ENCODE measurements around the gene LRRC2. TPM values are rescaled to one million over a fixed set of nuclear protein-coding genes. Genes with fewer than 3 reads are reported as not detected.

LRRC2 gene
- total and polyA plus RNA-seq, 2 of the 13 experiments (the other 11 are each of a cell fraction or from before 2014, with no cell fraction given) = 0.27 to 0.58 TPM

- Histone ChIP-seq H3K4me1 (ENCODE audit: insufficient read depth, low read length) (peaks cover 78% of the 10 kb centered on the region), H3K36me3 (replicated peaks in 1 of 2; ENCODE audit: control insufficient read depth in 1 of 2, insufficient read depth in 2 of 2, low read length in 2 of 2) (no peaks in the 10 kb centered on the region), H3K9me3 (ENCODE audit: low read length) (no peaks in the 10 kb centered on the region), H4K20me1 (ENCODE audit: insufficient read depth, low read length) (no peaks in the 10 kb centered on the region), H3K4me3 (replicated peaks in 1 of 3; ENCODE audit: insufficient read depth in 1 of 3, low read depth in 2 of 3, low read length in 3 of 3) (no peak overlapping the region), H3K27ac (ENCODE audit: extremely low read length, insufficient read depth, low read length) (no peak overlapping the region), H3K79me2 (ENCODE audit: insufficient read depth, low read length) (no peaks in the 10 kb centered on the region), H3K4me2 (ENCODE audit: low read depth, low read length) (peak overlapping the region; percentile 9; the same call in 1 of the 2 replicates), H3K27me3 (ENCODE audit: control insufficient read depth in 1 of 2, insufficient read depth in 2 of 2, low read length in 2 of 2) (no peaks in the 10 kb centered on the region), H3K9ac (ENCODE audit: insufficient read depth, low read depth, low read length) (no peak overlapping the region), H2AFZ (ENCODE audit: low read length) (peak overlapping the region; percentile 27)
- BruUV-seq (replicated peaks) = no TSS peak
- FAIRE-seq = no peak
- in situ Hi-C loops (cut with HindIII; ENCODE audit: extremely low pct_ligation_motif_present, low pct_unique_long_range_greater_than_20kb) = no loop called here
- DNase-seq (ENCODE audit: low spot score) = no peak
- ChIA-PET POLR2A (no interaction called here), CTCF (ENCODE audit: low intra/inter-chr PET ratio, low total read pairs) (no interaction called here)
- TF ChIP-seq SMARCC2 (IDR thresholded peaks at IDR 0.05) = no peak
- no peak for TF ChIP-seq ESRRA (CRISPR knock-in tag; IDR thresholded peaks at IDR 0.05; ENCODE audit: low read depth)
- TF ChIP-seq ZNF83 (CRISPR knock-in tag; IDR thresholded peaks at IDR 0.05; ENCODE audit: borderline replicate concordance) = no peak
- TF ChIP-seq ZNF724P (CRISPR knock-in tag; IDR thresholded peaks at IDR 0.05; ENCODE audit: borderline replicate concordance) = no peak
- TF ChIP-seq THAP11 (CRISPR knock-in tag; IDR thresholded peaks at IDR 0.05) = no peak
- no peak for TF ChIP-seq GLMP (CRISPR knock-in tag; IDR thresholded peaks at IDR 0.05; ENCODE audit: borderline replicate concordance)
- TF ChIP-seq ZNF772 (CRISPR knock-in tag; IDR thresholded peaks at IDR 0.05) = no peak
- no peak for TF ChIP-seq JUNB (CRISPR knock-in tag; IDR thresholded peaks at IDR 0.05; ENCODE audit: borderline replicate concordance)
- TF ChIP-seq ZNF816 (CRISPR knock-in tag; IDR thresholded peaks at IDR 0.05; ENCODE audit: borderline replicate concordance) = no peak
- no peak for TF ChIP-seq FOSL2 (CRISPR knock-in tag; IDR thresholded peaks at IDR 0.05)
- no peak for TF ChIP-seq ZNF563 (CRISPR knock-in tag; IDR thresholded peaks at IDR 0.05)
- no peak for TF ChIP-seq ZBTB10 (CRISPR knock-in tag; IDR thresholded peaks at IDR 0.05; ENCODE audit: borderline replicate concordance)
- intact Hi-C loops (cut with micrococcal nuclease; ENCODE audit: unreplicated experiment) = no loop called here
- 100% methylated on average over 1 of the region's 1 CpG for WGBS (ENCODE audit: low lambda C conversion rate)
- no peak for ATAC-seq
Measured at GRCh38 chr3:46580675-46581074, 14.6 kb upstream of the LRRC2 start.

Measured in HepG2 (cell line).